GM21447 (cell line): ENCODE data around the gene STIP1.
A peak's percentile ranks its signal among the peaks of the same experiment; 100 is the strongest.
"Not testable (repeated sequence)": the region's sequence is repeated elsewhere in the genome, so short reads cannot be mapped to it uniquely, and the experiment has no call there.

ENCODE experiments used
- ATAC-seq: cut with Tn5 transposase; IDR thresholded peaks from one replicate; pipeline ENCODE4 v1.9.1; 2021; ENCODE audit not compliant: unreplicated experiment

STIP1 gene

DNA sequence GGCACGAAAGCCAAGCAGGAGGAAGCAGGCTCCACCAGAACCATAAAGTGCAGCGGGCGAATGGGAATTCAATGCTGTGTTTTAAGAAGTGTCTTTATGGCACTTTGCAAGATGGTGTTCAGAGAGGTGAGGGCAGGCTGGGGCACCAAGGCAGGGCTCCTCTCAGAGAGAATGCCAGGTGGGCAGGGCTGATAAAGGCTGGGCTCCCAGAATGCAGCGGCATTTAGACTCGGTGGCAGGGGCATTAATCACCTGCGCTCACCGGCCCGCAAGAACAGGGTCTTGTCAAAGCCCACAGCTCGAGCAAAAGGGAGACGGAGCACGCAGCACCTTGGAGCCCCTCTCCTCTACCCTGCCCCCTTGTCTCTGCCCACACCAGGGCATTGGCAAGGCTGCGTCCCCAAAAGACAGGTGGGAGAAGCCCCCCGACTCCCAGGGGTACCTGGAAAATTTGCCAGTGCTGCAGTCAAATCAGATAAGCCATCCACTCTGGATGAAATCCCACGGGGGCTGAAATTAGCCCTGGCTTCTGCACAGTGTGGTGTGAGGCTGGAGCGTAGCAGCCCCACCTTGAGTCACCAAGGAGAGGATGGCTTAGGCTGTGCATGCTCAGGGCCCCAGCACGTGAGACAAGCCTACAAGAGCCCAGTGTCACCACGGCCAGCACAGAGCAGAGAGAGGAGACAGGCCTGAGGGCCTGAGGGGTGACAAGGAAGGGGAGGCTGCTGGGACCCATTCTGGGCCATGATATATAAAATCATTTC lies 28.2 kb upstream of the STIP1 start:
- ATAC-seq: no peak

GRCh38 chr11:64161037-64161436 lies 24.9 kb upstream of the STIP1 start:
- ATAC-seq: no peak

GRCh38 chr11:64162769-64163168 lies 23.2 kb upstream of the STIP1 start:
- not testable (repeated sequence) for ATAC-seq

DNA sequence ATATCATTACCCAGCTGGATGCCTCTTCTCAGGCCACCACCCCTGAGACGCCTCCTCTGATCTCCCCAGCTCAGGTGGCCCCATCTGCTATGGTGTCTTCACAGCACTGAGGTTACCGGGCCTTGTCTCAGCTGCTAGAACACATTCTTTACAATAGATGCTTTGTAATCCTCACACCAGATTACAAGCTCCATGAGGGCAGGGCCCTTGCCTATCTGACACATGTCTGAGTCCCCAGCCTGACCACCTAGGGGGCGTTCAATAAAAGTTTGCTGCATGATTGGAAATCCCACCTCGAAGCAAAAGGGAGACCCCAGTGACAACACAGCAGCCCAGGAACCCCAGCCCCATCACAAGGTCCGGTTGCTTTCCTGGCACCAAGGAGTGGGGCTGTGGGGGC lies 22.0 kb upstream of the STIP1 start:
- ATAC-seq: no peak

DNA sequence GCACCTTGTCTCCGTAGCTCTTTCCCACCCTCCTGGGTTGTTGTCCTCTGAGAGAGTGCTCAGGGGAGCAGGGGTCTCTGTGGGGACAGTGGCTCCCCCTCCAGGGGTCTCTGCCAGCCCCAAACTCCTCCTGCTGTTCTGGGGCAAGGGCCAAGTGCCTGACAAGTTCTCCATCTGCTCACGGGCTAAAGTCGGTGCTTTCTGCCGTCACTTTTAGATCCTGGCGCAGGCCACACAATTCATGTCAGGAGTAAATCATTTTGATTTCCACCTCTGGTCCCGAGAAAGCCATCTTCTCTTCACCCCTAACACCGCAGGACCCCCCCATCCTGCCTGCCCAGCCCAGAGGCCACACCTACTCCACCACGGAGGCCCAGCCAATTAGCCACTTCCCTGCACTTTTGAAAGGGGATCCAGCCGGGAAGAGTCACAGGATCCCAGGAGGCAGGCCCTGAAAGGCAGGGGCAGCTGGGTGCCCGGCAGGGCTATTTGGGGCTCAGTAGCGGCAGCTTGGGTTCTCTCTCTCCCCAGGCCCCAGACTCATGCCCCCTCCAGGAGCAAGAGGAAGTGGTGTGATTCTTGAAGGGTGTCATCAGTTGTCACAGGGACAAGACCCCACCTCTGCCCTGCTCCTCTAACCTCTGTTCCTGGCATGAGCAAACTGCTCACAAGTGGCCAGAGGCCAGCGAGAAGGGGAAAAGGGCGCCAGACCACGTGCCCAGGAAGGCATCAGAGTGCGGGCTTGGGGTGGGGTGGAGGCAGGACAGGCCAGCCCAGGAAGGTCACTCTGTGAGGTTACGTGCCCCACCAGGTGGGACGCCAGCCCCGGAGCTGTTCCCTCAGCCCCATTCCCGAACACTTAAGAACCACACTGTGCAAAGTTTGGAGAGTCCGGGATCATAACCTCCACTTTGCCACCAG lies 21.3 kb upstream of the STIP1 start:
- ATAC-seq: no peak

DNA sequence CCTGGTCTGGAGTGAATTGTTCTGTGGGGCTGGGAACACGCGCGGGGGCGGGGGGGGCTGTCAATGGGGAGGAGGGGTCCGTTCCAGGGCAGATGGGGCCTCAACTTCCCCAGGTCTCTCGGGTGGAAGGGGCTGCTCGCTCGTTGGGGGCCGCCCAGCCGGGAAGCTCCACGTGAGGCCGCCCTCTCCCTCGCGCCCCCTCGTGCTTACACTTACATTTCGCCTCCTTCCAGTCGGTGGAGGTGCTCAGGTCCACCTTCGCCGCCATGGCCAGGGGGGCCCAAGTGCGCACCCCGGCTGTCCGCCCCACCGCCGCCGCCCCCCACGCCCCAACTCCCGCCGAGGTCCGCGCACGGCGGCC lies 20.5 kb upstream of the STIP1 start:
- no peak for ATAC-seq

DNA sequence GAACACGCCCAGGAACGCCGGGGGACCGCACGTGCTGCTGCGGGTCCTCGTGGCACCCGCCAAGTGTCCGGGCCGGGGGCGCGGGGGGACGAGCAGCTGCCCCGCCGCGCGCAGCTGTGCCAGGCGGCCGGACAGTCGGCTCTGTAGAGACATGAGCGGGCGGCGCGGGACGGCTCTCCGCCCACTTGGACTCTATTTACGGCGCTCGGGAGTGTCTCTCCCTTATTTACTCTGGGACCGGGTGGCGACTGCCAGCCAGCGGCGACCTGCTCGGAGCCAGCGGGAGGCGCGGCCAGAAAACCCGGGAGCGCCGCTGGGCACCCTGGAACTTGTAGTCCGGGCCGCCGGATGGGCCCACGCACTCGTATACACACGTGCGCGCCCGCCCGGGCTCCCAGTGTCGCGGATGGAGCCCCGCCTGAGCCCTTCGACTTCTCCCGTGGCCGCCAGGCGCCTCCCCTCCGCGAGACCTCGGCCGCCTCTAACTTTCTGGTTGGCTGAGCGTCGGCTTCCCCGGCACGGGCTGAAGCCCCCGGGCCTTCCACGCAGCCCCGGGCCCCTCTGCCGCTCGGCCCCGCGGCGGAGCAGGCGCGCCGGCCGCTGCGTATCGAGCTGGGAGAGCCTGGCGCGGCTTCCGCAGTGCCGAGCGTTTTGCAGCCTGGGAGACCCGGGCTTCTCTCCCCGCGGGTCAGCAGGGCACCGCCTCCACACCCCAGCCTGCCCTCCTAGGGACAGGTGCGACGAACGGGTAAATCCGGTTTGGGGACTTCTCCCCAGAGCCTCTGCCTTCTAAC lies 19.9 kb upstream of the STIP1 start, which contains the start of gene MACROD1:
MACROD1 (minus strand) TSS at position 272 of the 794 bp plus-strand sequence; CDS start at position 153, 119 bp downstream.
- peak; percentile 77 for ATAC-seq

GRCh38 chr11:64170419-64170818 lies 15.6 kb upstream of the STIP1 start:
- ATAC-seq: no peak

GRCh38 chr11:64173616-64174355 lies 12.2 kb upstream of the STIP1 start:
- no peak for ATAC-seq

- no peak for ATAC-seq
Measured at GRCh38 chr11:64176751-64177150, 9.2 kb upstream of the STIP1 start.

GRCh38 chr11:64178203-64178602 lies 7.8 kb upstream of the STIP1 start:
- no peak for ATAC-seq

- no peak for ATAC-seq
Measured at GRCh38 chr11:64178951-64179639, 6.9 kb upstream of the STIP1 start.

DNA sequence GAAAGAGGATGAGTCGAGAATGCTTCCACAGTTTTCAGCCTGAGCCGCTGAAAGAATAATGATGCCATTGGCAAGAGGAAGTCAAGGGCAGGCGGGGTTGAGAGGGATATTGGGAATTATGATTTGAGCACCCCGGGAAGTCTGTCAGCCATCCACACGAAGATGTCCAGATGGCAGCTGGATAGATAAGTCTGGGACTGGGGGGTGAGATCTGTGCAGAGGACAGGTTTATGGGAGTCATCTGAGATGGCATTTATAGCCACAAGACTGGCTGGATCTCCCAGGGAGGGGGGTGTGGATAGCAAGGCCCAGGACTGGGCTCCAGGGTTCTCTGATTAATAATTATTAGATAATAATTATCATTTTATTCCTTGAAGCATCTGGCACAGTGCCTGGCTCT lies 5.1 kb upstream of the STIP1 start:
- ATAC-seq: no peak

- no peak for ATAC-seq
Measured at GRCh38 chr11:64181506-64182411, 4.2 kb upstream of the STIP1 start.

DNA sequence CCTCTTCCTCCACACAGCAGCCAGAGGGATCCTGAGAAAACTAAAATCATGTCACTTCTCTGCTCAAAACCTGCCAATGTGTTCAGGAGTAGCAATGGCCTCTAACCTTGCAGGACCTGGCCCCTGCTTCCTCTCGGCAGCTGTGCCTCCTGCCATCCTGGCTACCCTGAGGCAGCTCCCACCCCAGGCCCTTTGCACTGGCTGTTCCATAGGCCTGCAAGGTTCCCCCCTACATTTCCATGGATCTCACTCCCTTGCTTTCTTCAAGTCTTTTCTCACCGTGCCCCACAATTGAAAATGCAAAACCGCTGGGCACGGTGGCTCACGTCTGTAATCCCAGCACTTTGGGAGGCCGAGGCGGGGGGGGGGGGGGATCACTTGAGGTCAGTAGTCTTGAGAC lies 2.1 kb upstream of the STIP1 start:
- no peak for ATAC-seq

DNA sequence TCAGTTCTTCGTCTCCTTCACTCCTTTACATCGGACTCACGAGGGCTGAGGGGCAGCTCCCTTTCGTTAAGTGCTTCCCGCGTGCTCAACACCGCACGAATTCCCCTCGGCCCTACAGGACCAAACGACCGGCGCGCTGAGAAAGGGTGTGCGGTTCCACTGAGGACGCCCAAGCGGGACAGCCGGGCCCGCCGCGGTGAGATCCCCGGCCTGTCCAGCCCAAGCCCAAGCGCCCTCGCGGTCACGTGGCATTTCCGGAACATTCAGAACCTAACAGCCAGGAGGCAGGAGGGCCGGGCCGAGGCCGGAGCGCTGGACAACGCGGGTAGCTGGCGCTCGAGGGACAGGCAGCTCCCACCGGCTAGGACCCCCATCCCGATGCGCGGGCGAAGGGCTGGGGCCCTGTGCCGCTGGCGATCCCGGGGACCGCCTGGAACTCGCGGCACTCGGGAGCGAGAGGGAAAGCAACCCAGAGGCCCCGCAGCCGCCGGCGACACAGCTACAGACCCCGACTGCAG lies 737 bp upstream of the STIP1 start:
- peak; percentile 17 for ATAC-seq

DNA sequence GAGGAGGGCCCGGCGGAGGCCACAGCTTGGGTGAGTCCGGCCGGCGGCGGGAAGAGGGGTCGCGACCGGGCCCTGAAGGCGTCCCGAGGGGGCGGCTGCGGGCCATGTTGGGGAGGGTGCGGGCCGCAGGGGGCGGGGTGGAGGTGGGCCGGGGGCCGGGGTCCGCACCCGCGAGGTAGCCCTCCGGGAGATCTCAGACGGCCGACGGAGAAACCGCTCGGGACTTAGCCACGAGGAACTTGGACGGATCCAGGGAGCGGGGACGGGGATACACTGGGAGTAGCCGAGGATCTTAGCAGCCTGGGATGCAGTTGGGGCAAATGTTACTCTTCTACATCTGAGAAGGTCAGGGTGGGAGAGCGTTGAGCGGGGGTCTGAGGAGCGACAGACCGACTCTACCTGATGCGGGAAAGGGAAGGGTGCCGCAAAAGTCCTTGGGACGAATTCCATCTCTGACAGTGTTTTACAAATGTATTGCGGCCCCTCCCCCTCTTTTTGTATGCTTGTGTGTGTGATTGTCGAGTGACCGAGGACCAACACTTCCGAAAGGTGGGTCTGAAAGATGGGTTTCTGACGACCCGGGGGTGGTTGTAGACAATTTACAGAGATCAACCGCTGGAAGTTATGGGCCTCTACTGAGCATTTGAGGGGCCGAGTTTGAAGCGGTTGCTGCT lies 658 bp downstream of the STIP1 start:
- no peak for ATAC-seq

GRCh38 chr11:64192434-64192833 lies 6.5 kb downstream of the STIP1 start:
- ATAC-seq: no peak
